Breast epithelium (tissue), 4 donors: ENCODE measurements around the gene PDGFD. TPM values are rescaled to one million over a fixed set of nuclear protein-coding genes. Genes with fewer than 3 reads are reported as not detected.

ENCODE experiments used
- DNase-seq, 2 donors: peaks; one replicate each; pipeline ENCODE4 v3.0.0-alpha.2; 2019; ENCODE audit warnings: low spot score in 2 of 2
- H3K27ac ChIP-seq, 2 donors: fragments of 200-600 bp; sonication (generic) in 1 of 2; one replicate each; pipeline ENCODE4 v1.5.1; 2016 to 2019; ENCODE audit warnings: mild to moderate bottlenecking in 1 of 2
- H3K27me3 ChIP-seq, 2 donors: fragments of 200-600 bp; sonication (generic) in 1 of 2; one replicate each; pipeline versions ENCODE4 v1.5.1 to v1.6.0; 2017 to 2019; ENCODE audit warnings: control low read depth in 1 of 2, mild to moderate bottlenecking in 1 of 2
- H3K36me3 ChIP-seq: fragments of 200-600 bp; one replicate; pipeline ENCODE4 v1.5.1; 2019
- H3K4me1 ChIP-seq, 2 donors: fragments of 200-600 bp; sonication (generic); one replicate each; pipeline ENCODE4 v1.5.1; 2016 to 2019; ENCODE audit warnings: control low read depth in 1 of 2
- H3K4me3 ChIP-seq, 3 donors: fragments of 200-600 bp; sonication (generic); 1 replicate in 2 of 3; 2 replicates in 1 of 3; pipeline ENCODE4 v1.5.1; 2016 to 2019; ENCODE audit warnings: mild to moderate bottlenecking in 3 of 3, moderate library complexity in 2 of 3
- H3K9me3 ChIP-seq, 2 donors: fragments of 200-600 bp; sonication (generic) in 1 of 2; one replicate each; pipeline ENCODE4 v1.5.1; 2016 to 2019; ENCODE audit warnings: control low read depth in 1 of 2
- CTCF ChIP-seq, 3 donors: fragments of 450-650 bp; IDR thresholded peaks; one replicate each; pipeline ENCODE4 v1.5.1; 2016 to 2017; ENCODE audit warnings: antibody characterized with exemption in 3 of 3, mild to moderate bottlenecking in 3 of 3, moderate library complexity in 3 of 3
- POLR2A ChIP-seq: fragments of 450-650 bp; IDR thresholded peaks from one replicate; pipeline ENCODE4 v1.6.1; 2016; ENCODE audit warnings: antibody characterized with exemption, mild to moderate bottlenecking, moderate library complexity
- POLR2AphosphoS5 ChIP-seq, 3 donors: sonication (generic); formaldehyde crosslinking; IDR thresholded peaks; one replicate each; pipeline ENCODE4 v1.6.1; 2017; ENCODE audit warnings: antibody characterized with exemption in 3 of 3
- intact Hi-C: fragments of 100-400 bp; cut with DNase I; formaldehyde crosslinking; loops from one replicate; pipeline ENCODE4 v1.15.1; 2023; ENCODE audit warnings: low total_unique reads
- total RNA-seq, 3 donors: library from RNA; depleted of rRNA; stranded (reverse); fragments of >200 nt; gene quantifications; one replicate each; pipeline ENCODE4 v1.1.0, GENCODE V29; 2016

Gene PDGFD
- total RNA-seq, 3 donors from 2014 or later, result 21.8 to 76.0 (median 53.1) TPM

GRCh38 chr11:103894673-103895072 is 269.3 kb downstream of the PDGFD start:
- H3K4me3 ChIP-seq, result no peak overlapping the region
- H3K27me3 ChIP-seq, result no peaks in the 10 kb centered on the region
- no peak overlapping the region for H3K27ac ChIP-seq
- H3K4me1 ChIP-seq, result no peaks in the 10 kb centered on the region
- intact Hi-C loops, result no loop called here
- TF ChIP-seq POLR2A (no peak), POLR2AphosphoS5 (IDR thresholded peaks at IDR 0.05) (no peak), CTCF (IDR thresholded peaks at IDR 0.05) (no peak)
- H3K36me3 ChIP-seq, result no peaks in the 10 kb centered on the region
- DNase-seq, result no peak
- H3K9me3 ChIP-seq, result peaks cover 0 to 7% of the 10 kb centered on the region in 2 donors

- TF ChIP-seq POLR2AphosphoS5 (IDR thresholded peaks at IDR 0.05) (no peak), POLR2A (no peak), CTCF (IDR thresholded peaks at IDR 0.05) (no peak)
- Histone ChIP-seq H3K36me3 (no peaks in the 10 kb centered on the region), H3K4me3 (no peak overlapping the region), H3K4me1 (no peaks in the 10 kb centered on the region), H3K27ac (no peak overlapping the region), H3K27me3 (no peaks in the 10 kb centered on the region), H3K9me3 (peaks cover 3 to 7% of the 10 kb centered on the region in 2 donors)
- DNase-seq, result no peak
- intact Hi-C loops, result no loop called here
Observed at GRCh38 chr11:103894034-103894433, 269.9 kb downstream of the PDGFD start.

DNA sequence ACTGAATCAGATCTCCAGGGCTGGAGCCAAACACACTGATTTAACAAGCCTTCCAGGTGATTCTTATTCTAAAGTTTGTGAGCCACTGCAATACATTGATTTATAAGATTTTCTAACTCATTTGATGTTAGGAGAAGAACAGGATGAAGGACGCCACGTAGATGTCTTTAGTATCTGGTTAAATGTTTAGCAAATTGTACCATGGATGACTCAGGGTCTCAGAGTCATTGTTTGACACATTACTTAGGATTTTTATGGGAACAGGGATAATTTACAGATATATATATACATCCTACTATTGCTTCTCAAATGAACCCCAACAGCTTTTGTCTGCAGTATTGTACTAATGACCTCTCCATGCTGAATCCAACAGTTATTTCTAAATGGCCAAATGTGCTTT is 270.6 kb downstream of the PDGFD start:
- intact Hi-C loops, result no loop called here
- H3K36me3 ChIP-seq, result no peaks in the 10 kb centered on the region
- H3K4me1 ChIP-seq, result no peaks in the 10 kb centered on the region
- H3K27ac ChIP-seq, result no peak overlapping the region
- no peaks in the 10 kb centered on the region for H3K27me3 ChIP-seq
- DNase-seq, result no peak
- H3K4me3 ChIP-seq, result no peak overlapping the region
- no peak for TF ChIP-seq POLR2AphosphoS5 (IDR thresholded peaks at IDR 0.05)
- H3K9me3 ChIP-seq, result peaks cover 4 to 7% of the 10 kb centered on the region in 2 donors

DNA sequence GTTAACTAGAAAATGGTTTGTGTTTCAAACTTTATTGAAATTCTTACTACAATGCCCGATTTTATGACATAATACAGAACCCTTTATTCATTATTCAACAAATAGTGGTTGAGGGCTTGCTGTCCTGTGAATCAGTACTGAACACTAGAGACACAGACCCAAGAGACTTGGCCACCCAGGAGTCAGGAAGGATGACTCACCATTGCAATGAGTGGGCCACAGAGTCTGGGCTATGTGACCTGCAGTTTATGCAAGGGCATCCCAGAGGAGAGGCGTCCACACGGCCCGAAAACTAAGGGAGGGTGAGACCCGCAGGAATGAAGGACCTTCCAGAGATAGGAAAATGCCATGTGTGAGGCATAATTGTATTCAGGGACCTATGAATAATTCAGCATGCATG is 271.3 kb downstream of the PDGFD start:
- intact Hi-C loops, result no loop called here
- TF ChIP-seq CTCF (IDR thresholded peaks at IDR 0.05), result no peak

GRCh38 chr11:103890654-103891053 is 273.3 kb downstream of the PDGFD start:
- H3K4me3 ChIP-seq, result no peak overlapping the region
- no peak overlapping the region for H3K27ac ChIP-seq
- H3K9me3 ChIP-seq, result peaks cover 4 to 7% of the 10 kb centered on the region in 2 donors
- intact Hi-C loops, result no loop called here
- no peak for DNase-seq
- no peaks in the 10 kb centered on the region for H3K27me3 ChIP-seq
- TF ChIP-seq CTCF (IDR thresholded peaks at IDR 0.05), result no peak
- no peak for TF ChIP-seq POLR2A
- TF ChIP-seq POLR2AphosphoS5 (IDR thresholded peaks at IDR 0.05), result no peak
- H3K4me1 ChIP-seq, result no peaks in the 10 kb centered on the region
- H3K36me3 ChIP-seq, result no peaks in the 10 kb centered on the region

More for the DNA sequence above, 271.3 kb downstream of the PDGFD start:
- Histone ChIP-seq H3K9me3 (peaks cover 4 to 7% of the 10 kb centered on the region in 2 donors), H3K4me1 (no peaks in the 10 kb centered on the region), H3K4me3 (no peak overlapping the region), H3K27me3 (no peaks in the 10 kb centered on the region), H3K36me3 (no peaks in the 10 kb centered on the region), H3K27ac (no peak overlapping the region)
- no peak for DNase-seq

DNA sequence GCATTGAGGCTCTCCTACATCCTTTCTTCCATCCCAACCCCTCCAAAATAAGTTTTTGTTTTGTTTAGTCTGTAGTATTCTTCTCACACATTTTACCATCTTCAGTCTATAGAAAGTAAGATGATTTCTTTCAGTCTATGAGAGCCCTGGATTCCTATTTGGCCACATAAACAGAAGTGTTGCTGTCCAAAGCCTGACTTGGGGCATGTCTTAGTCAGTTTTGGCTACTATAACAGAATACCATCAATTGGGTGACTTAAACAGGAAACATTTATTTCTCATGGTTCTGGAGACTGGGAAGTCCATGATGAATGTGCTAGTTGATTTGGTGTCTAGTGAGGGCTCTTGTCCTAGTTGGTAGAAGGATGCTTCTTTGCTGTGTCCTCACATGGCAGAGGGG is 274.3 kb downstream of the PDGFD start:
- intact Hi-C loops, result no loop called here
- H3K27ac ChIP-seq, result no peak overlapping the region
- DNase-seq, result no peak
- H3K4me3 ChIP-seq, result no peak overlapping the region
- no peaks in the 10 kb centered on the region for H3K27me3 ChIP-seq
- peaks cover 4 to 7% of the 10 kb centered on the region in 2 donors for H3K9me3 ChIP-seq
- no peaks in the 10 kb centered on the region for H3K4me1 ChIP-seq
- TF ChIP-seq POLR2AphosphoS5 (IDR thresholded peaks at IDR 0.05) (no peak), POLR2A (no peak), CTCF (IDR thresholded peaks at IDR 0.05) (no peak)
- no peaks in the 10 kb centered on the region for H3K36me3 ChIP-seq
